NCI-H2081 (cell line): ENCODE measurements around the gene CACNA2D1.
"Not testable (repeated sequence)": the region's sequence is repeated elsewhere in the genome, so short reads cannot be mapped to it uniquely, and the experiment has no call there.

Experiments used
- DNase-seq, 2 experiments: peaks; one replicate each; lab custom pipeline; 2025; lab: John Stamatoyannopoulos, UW

The CACNA2D1 gene

GRCh38 chr7:82434275-82435022 lies 9.1 kb downstream of the CACNA2D1 start:
- DNase-seq = no peak

GRCh38 chr7:82433507-82433906 lies 10.1 kb downstream of the CACNA2D1 start:
- no peak for DNase-seq

- DNase-seq = not testable (repeated sequence)
These were observed 10.8 kb downstream of the CACNA2D1 start for GRCh38 chr7:82432743-82433142.

- DNase-seq = no peak
These were observed 12.8 kb downstream of the CACNA2D1 start for GRCh38 chr7:82430500-82431465.

GRCh38 chr7:82429408-82429807 lies 14.2 kb downstream of the CACNA2D1 start:
- no peak for DNase-seq

GRCh38 chr7:82428186-82428961 lies 15.2 kb downstream of the CACNA2D1 start:
- no peak for DNase-seq

GRCh38 chr7:82423446-82423845 lies 20.1 kb downstream of the CACNA2D1 start:
- DNase-seq = no peak

GRCh38 chr7:82419200-82419599 lies 24.4 kb downstream of the CACNA2D1 start:
- DNase-seq = peak; percentile 92 to 97

GRCh38 chr7:82417898-82418297 lies 25.7 kb downstream of the CACNA2D1 start:
- DNase-seq = no peak

- DNase-seq = no peak
These were observed 27.2 kb downstream of the CACNA2D1 start for GRCh38 chr7:82416402-82416801.

- no peak for DNase-seq
These were observed 29.2 kb downstream of the CACNA2D1 start for GRCh38 chr7:82414389-82414788.

- DNase-seq = peak in 1 of 2 experiments; percentile 51
These were observed 30.3 kb downstream of the CACNA2D1 start for GRCh38 chr7:82413237-82413636.

GRCh38 chr7:82411732-82412131 lies 31.8 kb downstream of the CACNA2D1 start:
- DNase-seq = no peak

- peak; percentile 84 to 93 for DNase-seq
These were observed 33.1 kb downstream of the CACNA2D1 start for GRCh38 chr7:82410461-82410860.

- DNase-seq = no peak
These were observed 36.6 kb downstream of the CACNA2D1 start for GRCh38 chr7:82406937-82407336.

- DNase-seq = no peak
These were observed 38.3 kb downstream of the CACNA2D1 start for GRCh38 chr7:82405301-82405700.

GRCh38 chr7:82404652-82405051 lies 38.9 kb downstream of the CACNA2D1 start:
- DNase-seq = no peak

- DNase-seq = no peak
These were observed 39.5 kb downstream of the CACNA2D1 start for GRCh38 chr7:82404094-82404493.

- DNase-seq = no peak
These were observed 45.6 kb downstream of the CACNA2D1 start for GRCh38 chr7:82397879-82398524.

GRCh38 chr7:82396343-82396742 lies 47.2 kb downstream of the CACNA2D1 start:
- no peak for DNase-seq

GRCh38 chr7:82395147-82395546 lies 48.4 kb downstream of the CACNA2D1 start:
- no peak for DNase-seq

- DNase-seq = no peak
These were observed 49.7 kb downstream of the CACNA2D1 start for GRCh38 chr7:82393840-82394220.
